Thoracic aorta (tissue), 2 donors: Measurements from ENCODE around the gene CLK3. TPM values are rescaled to one million over a fixed set of nuclear protein-coding genes. Genes with fewer than 3 reads are reported as not detected.
A peak's percentile ranks its signal among the peaks of the same experiment; 100 is the strongest.

ENCODE experiments used
- ATAC-seq: fragments of 150-250 bp; one replicate; pipeline ENCODE4 v1.8.0; 2017; ENCODE audit warnings: low read depth; ENCODE audit not compliant: insufficient number of reproducible peaks, low FRiP score
- DNase-seq: peaks from one replicate; pipeline ENCODE4 v3.0.0-alpha.2; 2020; ENCODE audit warnings: low spot score
- H3K27ac ChIP-seq, 2 donors: fragments of 200-600 bp; sonication (generic); 1 replicate in 1 of 2; 2 replicates in 1 of 2; pipeline ENCODE4 v1.5.1; 2016; ENCODE audit warnings: mild to moderate bottlenecking in 2 of 2, moderate library complexity in 2 of 2
- H3K27me3 ChIP-seq: fragments of 200-600 bp; sonication (generic); replicated peaks from 2 replicates; pipeline ENCODE4 v1.6.0; 2016; ENCODE audit warnings: mild to moderate bottlenecking; ENCODE audit not compliant: insufficient read depth
- H3K36me3 ChIP-seq: fragments of 200-600 bp; sonication (generic); one replicate; pipeline ENCODE4 v1.5.1; 2016
- H3K4me1 ChIP-seq, 2 donors: fragments of 200-600 bp; sonication (generic); 1 replicate in 1 of 2; 2 replicates in 1 of 2; pipeline versions ENCODE4 v1.5.1 to v1.6.0; 2016; ENCODE audit warnings: low read depth in 2 of 2, mild to moderate bottlenecking in 1 of 2; ENCODE audit not compliant: control insufficient read depth in 1 of 2
- H3K4me3 ChIP-seq: fragments of 200-600 bp; sonication (generic); 2 replicates; pipeline ENCODE4 v1.5.1; 2016; ENCODE audit warnings: mild to moderate bottlenecking
- H3K9me3 ChIP-seq: fragments of 200-600 bp; sonication (generic); 2 replicates; pipeline ENCODE4 v1.5.1; 2016
- CTCF ChIP-seq: fragments of 200-600 bp; sonication (generic); IDR thresholded peaks from one replicate; pipeline ENCODE4 v1.5.1; 2019; ENCODE audit warnings: antibody characterized with exemption
- total RNA-seq, 2 donors: library from RNA; depleted of rRNA; stranded (reverse); fragments of >200 nt; gene quantifications; one replicate each; pipeline versions ENCODE4 v1.1.0 to v1.2.3, GENCODE V29; 2016

CLK3 gene
- total RNA-seq, 2 donors from 2014 or later = 114 to 156 TPM

GRCh38 chr15:74641151-74641550, 25.5 kb downstream of the CLK3 start:
- Histone ChIP-seq H3K9me3 (no peaks in the 10 kb centered on the region), H3K4me1 (peaks cover 13 to 41% of the 10 kb centered on the region in 2 donors), H3K27ac (peak overlapping the region in 1 of 2 donors; percentile 24), H3K36me3 (peaks cover 21% of the 10 kb centered on the region), H3K27me3 (no peaks in the 10 kb centered on the region), H3K4me3 (no peak overlapping the region)
- TF ChIP-seq CTCF = no peak
- DNase-seq (no peak), ATAC-seq (no peak)

GRCh38 chr15:74642348-74642733, 26.7 kb downstream of the CLK3 start:
- no peak overlapping the region for H3K4me3 ChIP-seq
- TF ChIP-seq CTCF = no peak
- no peak for ATAC-seq

GRCh38 chr15:74642734-74643664, 27.4 kb downstream of the CLK3 start:
- DNase-seq = no peak
- Histone ChIP-seq H3K27me3 (no peaks in the 10 kb centered on the region), H3K4me1 (peaks cover 13 to 45% of the 10 kb centered on the region in 2 donors), H3K9me3 (no peaks in the 10 kb centered on the region), H3K4me3 (no peak overlapping the region), H3K27ac (peak overlapping the region; percentile 11 to 52), H3K36me3 (peaks cover 9% of the 10 kb centered on the region)
- no peak for TF ChIP-seq CTCF
- no peak for ATAC-seq

More at GRCh38 chr15:74642348-74642733, 26.7 kb downstream of the CLK3 start:
- Histone ChIP-seq H3K27ac (peak overlapping the region; percentile 11 to 52), H3K27me3 (no peaks in the 10 kb centered on the region), H3K36me3 (peaks cover 14% of the 10 kb centered on the region), H3K4me1 (peaks cover 13 to 45% of the 10 kb centered on the region in 2 donors), H3K9me3 (no peaks in the 10 kb centered on the region)
- no peak for DNase-seq

- no peak for ATAC-seq
- no peak for DNase-seq
- no peak for TF ChIP-seq CTCF
- no peaks in the 10 kb centered on the region for H3K27me3 ChIP-seq
- H3K9me3 ChIP-seq = no peaks in the 10 kb centered on the region
- H3K36me3 ChIP-seq = peaks cover 9% of the 10 kb centered on the region
- H3K4me1 ChIP-seq = peaks cover 13 to 45% of the 10 kb centered on the region in 2 donors
- H3K27ac ChIP-seq = no peak overlapping the region
- no peak overlapping the region for H3K4me3 ChIP-seq
Observed at GRCh38 chr15:74643665-74644204, 28.1 kb downstream of the CLK3 start.

GRCh38 chr15:74646480-74646879, 30.8 kb downstream of the CLK3 start:
- Histone ChIP-seq H3K27me3 (no peaks in the 10 kb centered on the region), H3K4me3 (no peak overlapping the region), H3K4me1 (peaks cover 13 to 32% of the 10 kb centered on the region in 2 donors), H3K36me3 (no peaks in the 10 kb centered on the region), H3K9me3 (no peaks in the 10 kb centered on the region), H3K27ac (no peak overlapping the region)
- no peak for TF ChIP-seq CTCF
- DNase-seq = no peak
- ATAC-seq = no peak
